Mucosa of descending colon (tissue), 3 donors: ENCODE measurements around the gene BPIFB4. TPM values are rescaled to one million over a fixed set of nuclear protein-coding genes. Genes with fewer than 3 reads are reported as not detected.

ENCODE experiments used
- ATAC-seq: fragments of 200-7000 bp; cut with Tn5 transposase; one replicate; pipeline ENCODE4 v1.9.1; 2020; ENCODE audit warnings: mild to moderate bottlenecking, moderate library complexity
- DNase-seq, 3 donors: peaks; one replicate each; pipeline ENCODE4 v3.0.0-alpha.2; 2020
- H3K36me3 ChIP-seq: fragments of 200-600 bp; one replicate; pipeline ENCODE4 v1.8.0; 2021; ENCODE audit warnings: low read depth, mild to moderate bottlenecking
- H3K4me1 ChIP-seq: fragments of 200-600 bp; one replicate; pipeline ENCODE4 v1.8.0; 2021; ENCODE audit warnings: low read depth, mild to moderate bottlenecking
- H3K4me3 ChIP-seq: fragments of 200-600 bp; one replicate; pipeline ENCODE4 v1.8.0; 2021; ENCODE audit warnings: mild to moderate bottlenecking
- H3K9me3 ChIP-seq: fragments of 200-600 bp; one replicate; pipeline ENCODE4 v1.8.0; 2021; ENCODE audit warnings: mild to moderate bottlenecking
- CTCF ChIP-seq: fragments of 200-600 bp; IDR thresholded peaks from one replicate; pipeline ENCODE4 v1.8.0; 2022; ENCODE audit warnings: antibody characterized with exemption, mild to moderate bottlenecking
- intact Hi-C, 2 donors: fragments of 100-400 bp; cut with DNase I in 1 of 2; cut with micrococcal nuclease in 1 of 2; formaldehyde crosslinking; loops; one replicate each; pipeline versions ENCODE4 v1.11.0 to v1.11.1; 2022; cut with DNase I, micrococcal nuclease
- total RNA-seq, 3 donors: library from RNA; stranded (reverse); fragmentation: NEBNext Ultra II Directional in 2 of 3; extraction: Animal tissue kit (Norgen Biotek cat#: 25700) in 2 of 3; gene quantifications; one replicate each; pipeline versions ENCODE4 v1.2.1 to v1.2.4, GENCODE V29; 2021 to 2023
- donor health status: DM: no; HTN: no; CAD: no; lungs with moderate emphysema.
- donor health status: DM: no; HTN: no; CAD: no.
- donor health status: DM: no; HTN: yes; CAD: no.

BPIFB4 gene
- total RNA-seq, 3 donors from 2014 or later: not detected

DNA sequence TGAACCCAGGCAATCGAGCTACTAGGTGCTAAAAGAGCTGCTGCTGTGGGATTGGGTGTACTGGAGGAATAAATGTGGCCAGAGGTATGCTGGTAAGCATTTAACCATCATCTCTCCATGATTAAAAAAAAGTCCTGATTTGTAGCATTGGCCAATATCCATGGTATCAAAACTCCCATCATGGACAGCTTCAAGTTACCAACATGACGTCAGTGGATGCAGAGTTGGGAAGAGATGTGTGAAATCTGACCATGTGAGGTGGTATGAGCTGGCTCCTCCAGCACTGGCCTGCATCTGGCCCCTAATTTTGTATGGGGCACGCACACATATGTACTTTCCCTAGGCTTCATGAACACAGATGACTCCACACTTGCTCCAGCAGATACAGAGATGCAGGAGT, 11.7 kb downstream of the BPIFB4 start:
- intact Hi-C loops: no loop called here
- no peak for DNase-seq
- TF ChIP-seq CTCF: no peak
- H3K36me3 ChIP-seq: no peaks in the 10 kb centered on the region
- H3K9me3 ChIP-seq: no peaks in the 10 kb centered on the region
- H3K4me3 ChIP-seq: no peak overlapping the region
- no peaks in the 10 kb centered on the region for H3K4me1 ChIP-seq
- no peak for ATAC-seq

- DNase-seq (no peak), ATAC-seq (no peak)
- H3K4me3 ChIP-seq: no peak overlapping the region
- intact Hi-C loops: no loop called here
- no peak for TF ChIP-seq CTCF
- no peaks in the 10 kb centered on the region for H3K36me3 ChIP-seq
- H3K4me1 ChIP-seq: no peaks in the 10 kb centered on the region
- no peaks in the 10 kb centered on the region for H3K9me3 ChIP-seq
Observed at GRCh38 chr20:33091693-33092092, 12.2 kb downstream of the BPIFB4 start.

- ATAC-seq (no peak), DNase-seq (no peak)
- intact Hi-C loops: no loop called here
- Histone ChIP-seq H3K36me3 (no peaks in the 10 kb centered on the region), H3K4me1 (no peaks in the 10 kb centered on the region), H3K9me3 (no peaks in the 10 kb centered on the region), H3K4me3 (no peak overlapping the region)
- no peak for TF ChIP-seq CTCF
Observed at GRCh38 chr20:33092361-33092760, 12.9 kb downstream of the BPIFB4 start.

DNA sequence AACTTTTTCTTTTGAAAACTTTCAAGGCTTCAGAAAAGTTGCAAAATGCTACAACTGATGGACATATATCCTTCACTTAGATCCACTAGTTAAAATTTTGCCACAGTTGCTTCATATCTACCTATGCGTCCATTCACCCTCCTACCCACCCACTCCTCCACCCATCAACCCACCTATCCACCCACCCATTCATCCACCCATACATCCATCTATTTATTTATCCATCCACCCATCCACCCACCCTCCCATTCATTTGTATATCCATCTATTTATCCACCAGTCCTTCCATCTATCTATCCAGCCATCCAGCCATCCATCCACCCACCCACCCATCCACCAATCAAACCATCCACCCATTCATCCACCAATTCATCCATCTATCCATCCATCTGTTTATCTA, 13.6 kb downstream of the BPIFB4 start:
- Histone ChIP-seq H3K4me3 (no peak overlapping the region), H3K9me3 (no peaks in the 10 kb centered on the region), H3K4me1 (no peaks in the 10 kb centered on the region), H3K36me3 (no peaks in the 10 kb centered on the region)
- ATAC-seq: no peak
- intact Hi-C loops: no loop called here
- no peak for TF ChIP-seq CTCF
- no peak for DNase-seq

DNA sequence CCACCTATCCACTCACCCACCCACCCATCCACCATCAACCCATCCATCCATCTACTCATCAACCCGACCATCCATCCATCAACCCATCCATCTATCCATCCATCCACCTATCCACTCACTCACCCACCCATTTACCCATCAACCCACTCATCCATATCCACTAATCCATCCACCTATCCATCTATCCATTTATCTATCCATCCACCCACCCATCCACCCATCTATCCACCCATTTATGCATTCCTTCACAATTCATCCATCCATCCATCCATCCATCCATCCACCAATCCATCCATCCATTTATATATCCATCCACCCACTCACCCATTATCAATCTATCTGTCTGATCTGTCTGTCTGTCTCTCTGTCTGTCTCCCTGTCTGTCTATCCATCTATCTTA, 14.1 kb downstream of the BPIFB4 start:
- intact Hi-C loops: no loop called here

More for the DNA sequence above, 14.1 kb downstream of the BPIFB4 start:
- DNase-seq (no peak), ATAC-seq (no peak)
- no peaks in the 10 kb centered on the region for H3K36me3 ChIP-seq
- no peak for TF ChIP-seq CTCF
- H3K4me1 ChIP-seq: no peaks in the 10 kb centered on the region
- H3K4me3 ChIP-seq: no peak overlapping the region
- H3K9me3 ChIP-seq: no peaks in the 10 kb centered on the region
